ENCODE measurements around the gene TUBB3. TPM values are rescaled to one million over a fixed set of nuclear protein-coding genes. Genes with fewer than 3 reads are reported as not detected.

TUBB3 gene
- total and polyA plus RNA-seq, 2 of the 8 experiments (the other 6 are each of a cell fraction or from before 2014, with no cell fraction given) = 275 to 393 TPM

- TF ChIP-seq PHF8 (conservative IDR thresholded peaks at IDR 0.05; ENCODE audit: low read depth, low read length) = no peak
- no peak for TF ChIP-seq SIN3A (conservative IDR thresholded peaks at IDR 0.05 in 1 of 2, IDR thresholded peaks at IDR 0.05 in 1 of 2; ENCODE audit: low read depth in 1 of 2, low read length in 2 of 2)
These were observed 8.8 kb downstream of the TUBB3 start (continued) for GRCh38 chr16:89931964-89932363.
